Measurements from ENCODE around the gene LRRC56. TPM values are rescaled to one million over a fixed set of nuclear protein-coding genes. Genes with fewer than 3 reads are reported as not detected.

The LRRC56 gene
- total RNA-seq = 0.17 and 2.0 TPM in 2 replicates

DNA sequence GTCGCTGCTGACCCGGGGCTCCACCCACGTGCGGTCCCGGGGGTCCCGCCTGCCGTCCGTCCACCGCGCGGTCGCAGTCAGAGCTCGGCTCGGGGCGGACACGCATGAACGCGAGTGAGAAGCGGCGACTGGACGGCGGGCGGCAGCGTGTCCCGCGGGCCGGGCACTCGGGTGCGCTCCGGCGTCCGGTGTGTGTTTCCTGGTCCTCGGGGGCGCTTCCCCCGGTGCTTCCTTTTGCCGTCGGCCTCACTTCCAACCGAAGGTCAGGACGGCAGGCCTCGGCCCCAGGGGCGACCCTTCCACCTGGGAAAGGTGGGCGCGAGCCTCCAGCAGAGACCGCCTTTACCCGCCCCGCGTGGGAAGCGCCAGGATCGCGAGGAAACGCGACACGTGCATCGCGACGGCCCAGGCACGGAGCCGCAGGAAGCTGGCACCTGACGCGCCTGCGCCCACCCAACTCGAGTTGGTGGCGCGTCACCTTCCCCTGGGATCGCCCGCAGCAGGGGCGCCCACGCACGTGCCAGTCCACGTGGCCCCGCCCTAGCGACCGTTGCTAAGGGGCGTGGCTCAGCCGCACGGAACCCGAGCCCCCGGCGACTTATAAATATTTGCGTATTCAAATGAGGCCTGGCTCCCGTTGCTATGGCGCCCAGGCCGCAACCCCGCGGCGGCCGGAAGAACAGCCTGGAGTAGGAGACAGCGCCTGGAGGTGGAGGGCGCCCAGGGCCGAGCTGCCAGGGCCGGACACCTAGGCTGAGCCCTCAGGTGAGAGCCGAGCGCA lies at the start of gene LRRC56:
TSS of gene LRRC56 (plus strand) at position 687 of the 781 bp plus-strand sequence. CDS start 3,158 bp downstream, outside the sequence.
- peak; percentile 67 for DNase-seq (ENCODE audit: low read depth)

DNA sequence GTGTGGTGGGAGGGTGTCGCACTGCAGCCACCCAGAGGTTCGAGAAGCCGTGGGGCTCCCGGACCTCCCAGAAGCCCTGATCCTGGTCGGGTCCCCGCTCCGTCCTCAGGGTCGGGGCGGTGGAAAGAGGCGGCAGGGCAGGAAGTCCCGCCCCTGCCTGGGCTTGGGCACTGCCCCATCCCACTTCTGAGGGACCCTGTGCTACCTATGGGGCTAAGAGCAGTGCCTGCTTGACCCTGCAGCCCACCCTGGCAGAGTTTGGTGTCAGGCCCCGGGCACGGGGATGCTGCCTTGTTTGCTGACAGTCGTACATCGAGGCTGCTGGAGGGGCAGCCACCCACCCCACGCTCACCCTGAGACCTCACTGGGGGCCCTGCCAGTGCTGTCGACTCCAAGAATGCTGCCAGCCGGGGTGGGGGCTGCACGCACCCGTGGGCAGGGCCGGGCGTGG lies 49.7 kb upstream of the LRRC56 start:
- DNase-seq (ENCODE audit: low read depth) = no peak

DNA sequence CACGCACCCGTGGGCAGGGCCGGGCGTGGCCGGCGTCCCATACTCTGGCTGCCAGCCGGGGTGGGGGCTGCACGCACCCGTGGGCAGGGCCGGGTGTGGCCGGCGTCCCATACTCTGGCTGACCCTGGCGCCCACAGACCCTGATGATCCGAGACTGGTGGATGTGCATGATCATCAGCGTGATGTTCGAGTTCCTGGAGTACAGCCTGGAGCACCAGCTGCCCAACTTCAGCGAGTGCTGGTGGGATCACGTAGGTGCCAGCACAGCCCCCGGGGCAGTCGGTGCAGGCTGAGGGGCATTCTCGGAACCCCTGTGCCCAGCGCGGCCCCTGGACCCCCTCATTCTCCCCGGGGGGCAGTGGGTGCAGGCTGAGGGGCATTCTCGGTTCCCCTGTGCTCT lies 49.3 kb upstream of the LRRC56 start:
- DNase-seq (ENCODE audit: low read depth) = no peak

DNA sequence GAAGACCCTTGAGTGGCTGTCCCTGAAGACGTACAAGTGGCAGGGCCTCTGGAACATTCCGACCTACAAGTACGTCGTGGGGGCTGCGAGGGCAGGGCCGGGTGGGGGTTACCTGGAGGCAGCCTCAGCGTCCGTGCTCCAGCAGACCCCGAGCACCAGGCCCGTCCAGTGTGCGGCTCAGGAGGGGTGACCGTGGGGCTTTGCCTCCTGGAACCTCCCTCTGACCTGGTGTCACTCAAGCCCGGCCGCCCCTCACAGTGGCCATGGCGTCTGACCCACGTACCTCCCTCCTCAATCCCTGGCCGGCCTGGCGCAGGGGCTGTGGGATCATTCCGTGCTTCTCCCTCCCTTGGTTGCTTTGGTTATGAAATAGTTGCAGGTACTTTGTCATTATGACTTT lies 48.7 kb upstream of the LRRC56 start:
- no peak for DNase-seq (ENCODE audit: low read depth)

DNA sequence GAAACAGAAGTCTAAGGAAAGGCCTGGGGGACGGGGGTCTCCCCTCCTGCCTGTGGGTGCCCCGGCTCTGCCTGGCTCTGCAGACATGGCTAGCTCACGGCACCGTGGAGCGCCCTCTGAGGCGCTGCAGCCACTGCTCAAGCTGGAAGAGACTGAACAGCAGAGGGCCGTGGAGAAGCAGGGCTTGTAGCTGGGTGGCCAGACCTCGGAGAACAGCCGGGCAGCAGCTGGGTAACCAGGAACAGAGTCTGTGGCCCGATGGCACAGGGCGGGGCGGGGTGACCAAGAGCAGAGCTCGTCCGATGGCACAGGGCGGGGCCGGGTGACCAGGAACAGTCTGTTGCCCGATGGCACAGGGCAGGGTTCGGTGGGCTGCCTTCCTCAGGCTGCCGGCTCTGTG lies 48.3 kb upstream of the LRRC56 start:
- DNase-seq (ENCODE audit: low read depth) = no peak

DNA sequence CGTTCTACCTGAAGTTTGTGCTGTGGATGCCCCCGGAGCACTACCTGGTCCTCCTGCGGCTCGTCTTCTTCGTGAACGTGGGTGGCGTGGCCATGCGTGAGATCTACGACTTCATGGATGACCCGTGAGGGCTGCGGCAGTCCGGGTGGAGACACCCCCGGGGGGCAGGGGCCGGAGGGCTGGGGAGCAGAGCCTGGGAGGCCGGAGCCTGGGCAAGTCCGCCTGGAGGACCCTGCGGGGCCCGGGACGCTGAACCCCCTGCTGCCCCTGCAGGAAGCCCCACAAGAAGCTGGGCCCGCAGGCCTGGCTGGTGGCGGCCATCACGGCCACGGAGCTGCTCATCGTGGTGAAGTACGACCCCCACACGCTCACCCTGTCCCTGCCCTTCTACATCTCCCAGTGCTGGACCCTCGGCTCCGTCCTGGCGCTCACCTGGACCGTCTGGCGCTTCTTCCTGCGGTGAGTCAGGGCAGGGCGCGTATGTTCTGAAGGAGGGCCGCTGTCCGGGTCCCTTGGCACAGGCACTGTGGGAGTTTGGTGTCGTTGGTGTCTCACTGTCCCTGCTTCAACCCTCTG lies 47.6 kb upstream of the LRRC56 start:
- DNase-seq (ENCODE audit: low read depth) = no peak

DNA sequence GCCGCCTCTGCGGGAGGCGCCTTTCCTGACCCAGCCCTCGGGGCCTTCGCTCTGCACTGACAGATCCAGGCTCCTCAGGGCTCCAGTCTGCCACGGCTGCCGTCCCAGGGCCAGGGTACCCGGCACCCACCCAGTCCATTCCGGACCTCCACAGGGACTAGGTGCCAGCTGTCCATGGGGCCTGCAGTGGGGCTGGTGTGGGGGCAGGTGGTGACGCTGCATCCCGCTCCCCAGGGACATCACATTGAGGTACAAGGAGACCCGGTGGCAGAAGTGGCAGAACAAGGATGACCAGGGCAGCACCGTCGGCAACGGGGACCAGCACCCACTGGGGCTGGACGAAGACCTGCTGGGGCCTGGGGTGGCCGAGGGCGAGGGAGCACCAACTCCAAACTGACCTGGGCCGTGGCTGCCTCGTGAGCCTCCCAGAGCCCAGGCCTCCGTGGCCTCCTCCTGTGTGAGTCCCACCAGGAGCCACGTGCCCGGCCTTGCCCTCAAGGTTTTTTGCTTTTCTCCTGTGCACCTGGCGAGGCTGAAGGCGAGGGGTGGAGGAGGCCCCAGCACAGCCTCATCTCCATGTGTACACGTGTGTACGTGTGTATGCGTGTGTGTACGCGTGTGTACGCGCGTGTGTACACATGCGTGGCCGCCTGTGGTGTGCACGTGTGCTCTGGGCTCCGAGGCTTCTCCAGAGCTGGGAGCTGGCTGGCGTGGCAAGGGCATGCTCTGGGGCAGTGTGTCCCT lies 47.0 kb upstream of the LRRC56 start:
- DNase-seq (ENCODE audit: low read depth) = no peak

- no peak for DNase-seq (ENCODE audit: low read depth)
Measured at GRCh38 chr11:490930-491260, 46.4 kb upstream of the LRRC56 start.

- DNase-seq (ENCODE audit: low read depth) = no peak
Measured at GRCh38 chr11:491358-491757, 46.0 kb upstream of the LRRC56 start.

DNA sequence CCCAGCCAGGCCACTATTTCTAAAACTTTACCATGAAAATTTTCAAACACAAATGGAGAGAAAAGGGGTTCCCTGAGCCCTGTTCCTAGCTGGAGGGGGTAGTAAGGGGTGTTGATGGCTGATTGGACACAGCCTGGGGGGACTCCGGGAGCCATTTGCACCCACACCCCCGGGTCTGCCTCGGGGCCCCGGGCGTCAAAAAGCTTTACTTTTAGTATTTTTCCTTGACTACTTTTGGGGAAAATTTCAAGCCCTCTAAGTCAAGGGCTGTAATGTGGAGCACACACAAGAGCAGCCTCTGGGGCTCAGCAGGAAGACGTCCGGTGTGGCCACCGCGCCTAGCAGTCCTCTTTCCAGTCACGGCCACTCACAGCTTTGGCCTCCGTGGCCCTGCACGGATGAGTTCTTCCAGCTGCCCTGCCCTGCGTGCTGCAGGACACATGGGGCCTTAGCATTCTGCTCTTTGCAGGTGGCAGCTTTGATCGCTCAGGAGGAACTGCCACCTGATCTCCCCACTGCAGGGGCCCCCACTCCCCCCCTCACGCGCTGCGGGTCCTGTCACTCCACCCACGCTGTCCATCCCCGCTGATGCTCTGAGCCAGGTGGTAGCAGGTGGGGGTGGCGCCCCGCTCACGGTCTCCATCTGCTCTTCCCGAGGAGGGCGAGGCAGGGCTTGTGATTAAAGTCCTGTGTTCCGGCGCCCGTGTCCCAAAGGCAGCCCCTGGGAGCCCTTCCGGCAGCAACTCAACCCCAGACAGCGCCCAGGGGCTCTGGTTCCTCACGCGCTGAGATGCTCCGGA lies 44.7 kb upstream of the LRRC56 start:
- no peak for DNase-seq (ENCODE audit: low read depth)

- no peak for DNase-seq (ENCODE audit: low read depth)
Measured at GRCh38 chr11:494761-495536, 42.4 kb upstream of the LRRC56 start.

DNA sequence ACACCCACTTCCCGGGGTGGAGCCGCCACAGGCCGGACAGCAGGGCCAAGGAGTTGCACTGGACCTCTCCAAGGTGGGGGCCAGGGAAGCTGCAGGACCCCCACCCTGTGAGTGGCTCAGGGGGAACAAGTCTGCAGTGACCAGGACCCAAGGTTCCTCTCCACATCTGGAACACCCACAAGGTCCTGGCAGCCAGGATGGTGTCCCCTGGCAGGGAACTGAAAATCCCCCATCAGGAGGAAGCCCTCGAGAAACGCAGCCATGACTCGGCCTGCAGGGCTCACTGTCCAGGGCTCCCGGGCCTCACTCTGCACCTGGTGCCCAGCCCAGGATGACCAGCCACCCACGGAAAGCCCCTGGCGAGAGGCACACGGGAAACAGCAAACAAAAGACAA lies 41.8 kb upstream of the LRRC56 start:
- DNase-seq (ENCODE audit: low read depth) = no peak

GRCh38 chr11:496834-497564 lies 40.3 kb upstream of the LRRC56 start:
- no peak for DNase-seq (ENCODE audit: low read depth)

DNA sequence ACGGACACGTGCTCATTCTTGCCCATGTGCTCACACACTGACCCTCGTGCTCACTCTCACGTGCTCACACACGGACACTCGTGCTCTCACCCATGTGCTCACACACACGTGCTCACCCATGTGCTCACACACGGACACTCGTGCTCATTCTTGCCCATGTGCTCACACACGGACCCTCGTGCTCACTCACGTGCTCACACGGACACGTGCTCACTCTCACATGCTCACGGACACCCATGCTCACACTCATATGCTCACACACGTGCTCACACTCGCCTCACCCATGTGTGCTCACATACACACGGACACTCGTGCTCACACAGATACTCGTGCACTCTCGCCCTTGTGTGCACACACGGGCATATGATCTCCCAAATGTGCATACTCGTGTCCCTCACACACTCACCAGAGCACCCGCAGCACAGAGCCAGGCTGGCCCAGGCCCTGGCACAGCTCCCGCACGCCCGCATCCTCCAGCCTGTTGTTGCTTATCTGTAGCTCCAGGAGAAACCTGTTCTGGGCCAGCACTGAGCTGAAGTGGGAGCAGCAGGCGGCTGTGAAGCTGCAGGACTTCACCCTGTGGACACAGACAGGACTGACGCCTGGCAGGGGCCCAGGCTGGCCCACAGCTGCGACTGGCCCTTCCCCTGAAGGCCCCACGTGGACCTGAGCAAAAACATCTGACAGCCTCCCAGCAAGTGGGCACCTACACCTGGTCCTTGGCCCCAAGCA lies 39.6 kb upstream of the LRRC56 start:
- DNase-seq (ENCODE audit: low read depth) = no peak

GRCh38 chr11:498297-499181 lies 38.8 kb upstream of the LRRC56 start:
- DNase-seq (ENCODE audit: low read depth) = no peak

DNA sequence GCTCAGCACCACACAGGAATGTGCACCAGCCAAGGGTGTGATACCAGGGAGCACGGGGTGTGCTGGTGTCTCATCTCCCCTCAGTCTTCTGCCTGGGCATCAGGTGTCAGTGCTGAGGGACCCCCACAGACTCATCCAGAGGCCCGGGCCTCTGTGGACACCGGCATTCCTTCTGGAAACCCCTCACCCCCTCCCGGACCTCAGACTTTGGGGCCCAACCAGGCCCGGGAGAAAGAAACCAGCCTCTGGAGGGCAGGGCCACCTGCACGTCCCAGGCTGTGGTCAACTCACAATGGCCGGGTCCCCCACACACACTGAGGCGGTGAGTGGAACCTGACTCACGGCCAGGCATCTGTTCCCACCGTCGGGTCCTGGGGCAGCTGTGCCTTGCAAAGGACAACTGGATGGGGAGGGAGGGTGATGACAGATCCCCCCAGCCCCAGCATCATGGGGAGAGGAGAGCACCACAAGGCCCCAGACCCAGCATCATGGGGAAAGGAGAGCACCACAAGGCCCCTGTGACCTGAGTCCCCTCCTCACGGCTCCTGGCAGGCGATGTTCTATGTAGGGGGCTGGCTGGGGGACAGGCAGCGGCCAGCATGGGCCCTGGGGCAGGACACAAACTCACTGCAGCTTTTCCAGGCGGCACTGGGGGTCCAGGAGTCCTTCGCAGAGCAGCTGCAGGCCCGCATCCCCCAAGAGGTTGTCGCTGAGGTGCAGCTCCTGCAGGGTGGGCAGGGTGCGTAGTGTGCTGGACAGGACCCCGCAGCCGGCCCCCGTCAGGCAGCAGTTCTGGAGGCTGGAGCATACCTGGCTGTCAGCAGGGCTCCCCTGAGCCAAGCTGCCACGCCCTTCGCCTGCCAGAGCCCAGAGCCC lies 37.9 kb upstream of the LRRC56 start:
- no peak for DNase-seq (ENCODE audit: low read depth)

- DNase-seq (ENCODE audit: low read depth) = no peak
Measured at GRCh38 chr11:501001-501682, 36.2 kb upstream of the LRRC56 start.
